ENCODE data around the gene RTBDN.

RTBDN gene

DNA sequence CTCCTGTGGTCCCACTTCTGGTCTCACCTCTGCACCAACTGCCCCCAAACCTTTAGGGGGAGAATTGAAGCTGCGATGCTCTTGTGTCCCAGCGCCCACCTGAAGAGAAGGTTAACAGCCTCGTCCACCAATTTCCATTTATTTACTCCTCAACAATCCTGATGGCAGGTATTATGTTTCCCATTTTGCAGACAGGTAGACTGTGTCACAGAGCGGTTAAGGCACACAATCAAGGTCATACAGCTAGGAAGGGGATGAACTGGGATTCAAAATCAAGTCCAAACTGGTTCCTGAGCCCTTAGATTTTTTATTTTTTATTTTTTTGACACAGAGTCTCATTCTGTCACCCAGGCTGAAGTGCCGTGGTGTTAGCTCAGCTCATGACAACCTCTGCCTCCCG lies 40.7 kb upstream of the RTBDN start:
- no peaks in the 10 kb centered on the region for H3K4me1 ChIP-seq
- no peak overlapping the region for H3K4me3 ChIP-seq (ENCODE audit: low read depth, low read length)
- H3K4me2 ChIP-seq (ENCODE audit: low read length): no peak overlapping the region
- no peak overlapping the region for H2AFZ ChIP-seq
- no peaks in the 10 kb centered on the region for H3K27me3 ChIP-seq (ENCODE audit: control insufficient read depth, insufficient read depth, low read length)
- H3K9me3 ChIP-seq (ENCODE audit: control insufficient read depth, low read length): no peaks in the 10 kb centered on the region
- H3K36me3 ChIP-seq (ENCODE audit: control insufficient read depth, insufficient read depth, low read length): no peaks in the 10 kb centered on the region
- TF ChIP-seq, protein P1, sequence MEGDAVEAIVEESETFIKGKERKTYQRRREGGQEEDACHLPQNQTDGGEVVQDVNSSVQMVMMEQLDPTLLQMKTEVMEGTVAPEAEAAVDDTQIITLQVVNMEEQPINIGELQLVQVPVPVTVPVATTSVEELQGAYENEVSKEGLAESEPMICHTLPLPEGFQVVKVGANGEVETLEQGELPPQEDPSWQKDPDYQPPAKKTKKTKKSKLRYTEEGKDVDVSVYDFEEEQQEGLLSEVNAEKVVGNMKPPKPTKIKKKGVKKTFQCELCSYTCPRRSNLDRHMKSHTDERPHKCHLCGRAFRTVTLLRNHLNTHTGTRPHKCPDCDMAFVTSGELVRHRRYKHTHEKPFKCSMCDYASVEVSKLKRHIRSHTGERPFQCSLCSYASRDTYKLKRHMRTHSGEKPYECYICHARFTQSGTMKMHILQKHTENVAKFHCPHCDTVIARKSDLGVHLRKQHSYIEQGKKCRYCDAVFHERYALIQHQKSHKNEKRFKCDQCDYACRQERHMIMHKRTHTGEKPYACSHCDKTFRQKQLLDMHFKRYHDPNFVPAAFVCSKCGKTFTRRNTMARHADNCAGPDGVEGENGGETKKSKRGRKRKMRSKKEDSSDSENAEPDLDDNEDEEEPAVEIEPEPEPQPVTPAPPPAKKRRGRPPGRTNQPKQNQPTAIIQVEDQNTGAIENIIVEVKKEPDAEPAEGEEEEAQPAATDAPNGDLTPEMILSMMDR (IDR thresholded peaks at IDR 0.05): no peak
- no peak overlapping the region for H3K9ac ChIP-seq
- no peaks in the 10 kb centered on the region for H3K79me2 ChIP-seq
- no peak overlapping the region for H3K27ac ChIP-seq

GRCh38 chr19:12873891-12874745 lies 39.7 kb upstream of the RTBDN start:
- no peak overlapping the region for H2AFZ ChIP-seq
- H3K27ac ChIP-seq: no peak overlapping the region
- H3K79me2 ChIP-seq: no peaks in the 10 kb centered on the region
- H3K4me2 ChIP-seq (ENCODE audit: low read length): no peak overlapping the region
- TF ChIP-seq, protein P1 (IDR thresholded peaks at IDR 0.05): no peak
- no peaks in the 10 kb centered on the region for H3K4me1 ChIP-seq
- no peaks in the 10 kb centered on the region for H3K27me3 ChIP-seq (ENCODE audit: control insufficient read depth, insufficient read depth, low read length)
- H3K9ac ChIP-seq: no peak overlapping the region
- H3K9me3 ChIP-seq (ENCODE audit: control insufficient read depth, low read length): no peaks in the 10 kb centered on the region
- no peaks in the 10 kb centered on the region for H3K36me3 ChIP-seq (ENCODE audit: control insufficient read depth, insufficient read depth, low read length)
- no peak overlapping the region for H3K4me3 ChIP-seq (ENCODE audit: low read depth, low read length)

DNA sequence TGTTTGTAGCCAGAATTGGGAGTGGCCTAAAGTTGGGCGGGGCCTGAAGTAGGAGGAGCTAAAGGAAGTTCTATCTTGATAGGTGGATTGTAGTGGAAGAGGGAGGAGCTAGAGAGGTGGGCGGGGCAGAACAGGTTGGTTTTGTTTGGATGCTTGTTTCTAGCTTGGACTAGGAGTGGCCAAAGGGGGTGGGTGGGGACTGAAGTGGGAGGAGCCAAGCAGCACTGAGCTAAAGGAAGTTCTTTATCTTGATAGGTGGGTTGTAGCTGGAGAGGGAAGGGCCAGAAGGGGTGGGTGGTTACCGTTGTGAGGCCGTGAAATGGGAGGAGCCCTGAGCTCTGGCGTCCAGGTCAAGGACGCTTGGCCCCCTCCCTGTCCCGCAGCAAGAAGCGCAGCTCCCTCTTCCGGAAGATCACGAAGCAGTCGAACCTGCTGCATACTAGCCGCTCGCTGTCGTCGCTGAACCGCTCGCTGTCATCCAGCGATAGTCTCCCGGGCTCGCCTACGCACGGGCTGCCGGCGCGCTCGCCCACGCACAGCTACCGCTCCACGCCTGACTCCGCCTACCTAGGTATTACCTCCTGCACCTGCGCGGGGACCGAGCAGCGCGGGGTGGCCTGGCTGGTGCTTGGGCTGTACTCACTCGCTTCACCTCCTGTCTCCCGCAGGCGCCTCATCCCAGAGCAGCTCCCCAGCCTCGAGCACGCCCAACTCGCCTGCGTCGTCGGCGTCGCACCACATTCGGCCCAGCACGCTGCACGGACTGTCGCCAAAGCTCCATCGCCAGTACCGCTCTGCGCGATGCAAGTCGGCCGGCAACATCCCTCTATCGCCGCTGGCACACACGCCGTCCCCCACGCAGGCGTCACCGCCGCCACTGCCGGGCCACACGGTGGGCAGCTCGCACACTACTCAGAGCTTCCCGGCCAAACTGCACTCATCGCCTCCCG lies 38.8 kb upstream of the RTBDN start:
- Histone ChIP-seq H3K4me1 (no peaks in the 10 kb centered on the region), H3K36me3 (ENCODE audit: control insufficient read depth, insufficient read depth, low read length) (no peaks in the 10 kb centered on the region), H3K9me3 (ENCODE audit: control insufficient read depth, low read length) (no peaks in the 10 kb centered on the region), H3K27ac (no peak overlapping the region), H3K4me2 (ENCODE audit: low read length) (peak overlapping the region; percentile 53), H3K9ac (no peak overlapping the region), H3K79me2 (no peaks in the 10 kb centered on the region), H3K27me3 (ENCODE audit: control insufficient read depth, insufficient read depth, low read length) (no peaks in the 10 kb centered on the region), H2AFZ (no peak overlapping the region), H3K4me3 (ENCODE audit: low read depth, low read length) (peak overlapping the region; percentile 40)
- TF ChIP-seq, protein P1 (IDR thresholded peaks at IDR 0.05): no peak

- H3K36me3 ChIP-seq (ENCODE audit: control insufficient read depth, insufficient read depth, low read length): no peaks in the 10 kb centered on the region
- H3K4me2 ChIP-seq (ENCODE audit: low read length): no peak overlapping the region
- no peak overlapping the region for H3K27ac ChIP-seq
- no peak overlapping the region for H3K4me3 ChIP-seq (ENCODE audit: low read depth, low read length)
- H3K79me2 ChIP-seq: no peaks in the 10 kb centered on the region
- no peaks in the 10 kb centered on the region for H3K4me1 ChIP-seq
- no peaks in the 10 kb centered on the region for H3K27me3 ChIP-seq (ENCODE audit: control insufficient read depth, insufficient read depth, low read length)
- H3K9ac ChIP-seq: no peak overlapping the region
- H2AFZ ChIP-seq: no peak overlapping the region
- TF ChIP-seq, protein P1 (IDR thresholded peaks at IDR 0.05): no peak
- H3K9me3 ChIP-seq (ENCODE audit: control insufficient read depth, low read length): no peaks in the 10 kb centered on the region
Measured at GRCh38 chr19:12872255-12872654, 37.9 kb upstream of the RTBDN start.

All from parathyroid adenoma (tissue), 2 donors.